ENCODE data around the gene ITPRIPL1. TPM values are rescaled to one million over a fixed set of nuclear protein-coding genes. Genes with fewer than 3 reads are reported as not detected.

ITPRIPL1 gene
- total RNA-seq, 2 donors from 2014 or later: 6.8 to 8.0 TPM

DNA sequence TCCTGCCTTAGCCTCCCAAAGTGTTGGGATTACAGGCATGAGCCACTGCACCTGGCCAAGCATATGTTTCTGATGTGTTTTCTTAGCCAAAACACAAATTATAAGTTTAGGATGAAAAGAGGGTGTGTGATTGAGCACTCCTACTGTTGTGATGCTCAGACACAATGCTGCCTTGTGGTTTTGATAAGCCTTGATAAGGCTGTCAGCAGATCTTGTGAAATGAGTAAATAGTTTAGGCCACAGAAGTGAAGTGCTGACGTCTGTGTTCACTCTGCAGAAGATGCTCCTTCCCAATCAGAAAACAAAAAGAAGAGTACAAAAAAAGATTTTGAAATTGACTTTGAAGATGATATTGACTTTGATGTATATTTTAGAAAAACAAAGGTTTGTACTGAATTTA is 34.7 kb downstream of the ITPRIPL1 start:
- no peak overlapping the region for H3K4me3 Mint-ChIP-seq
- no peak overlapping the region for H3K27ac Mint-ChIP-seq
- peaks cover 66% of the 10 kb centered on the region for H3K36me3 ChIP-seq (ENCODE audit: control insufficient read depth, insufficient read depth, low read length)
- H3K27me3 Mint-ChIP-seq (ENCODE audit: insufficient read depth): no peaks in the 10 kb centered on the region
- H3K36me3 Mint-ChIP-seq (ENCODE audit: low read depth): peaks cover 62% of the 10 kb centered on the region
- WGBS, 2 experiments (ENCODE audit: insufficient coverage in 1 of 2, insufficient read length in 1 of 2): 78% methylated on average over 1 of the region's 1 CpG; no CpG with 5 or more reads in 1 of the 2 experiments
- no peaks in the 10 kb centered on the region for H3K27me3 ChIP-seq (ENCODE audit: control insufficient read depth, insufficient read depth, low read length, poor library complexity, severe bottlenecking)
- H3K27ac ChIP-seq (ENCODE audit: low read depth, low read length): no peak overlapping the region
- no peaks in the 10 kb centered on the region for H3K9me3 Mint-ChIP-seq
- H3K4me1 ChIP-seq (ENCODE audit: control insufficient read depth, insufficient read depth, low read length): no peaks in the 10 kb centered on the region
- H3K4me3 ChIP-seq (ENCODE audit: low read length): no peak overlapping the region
- TF ChIP-seq, protein P1, sequence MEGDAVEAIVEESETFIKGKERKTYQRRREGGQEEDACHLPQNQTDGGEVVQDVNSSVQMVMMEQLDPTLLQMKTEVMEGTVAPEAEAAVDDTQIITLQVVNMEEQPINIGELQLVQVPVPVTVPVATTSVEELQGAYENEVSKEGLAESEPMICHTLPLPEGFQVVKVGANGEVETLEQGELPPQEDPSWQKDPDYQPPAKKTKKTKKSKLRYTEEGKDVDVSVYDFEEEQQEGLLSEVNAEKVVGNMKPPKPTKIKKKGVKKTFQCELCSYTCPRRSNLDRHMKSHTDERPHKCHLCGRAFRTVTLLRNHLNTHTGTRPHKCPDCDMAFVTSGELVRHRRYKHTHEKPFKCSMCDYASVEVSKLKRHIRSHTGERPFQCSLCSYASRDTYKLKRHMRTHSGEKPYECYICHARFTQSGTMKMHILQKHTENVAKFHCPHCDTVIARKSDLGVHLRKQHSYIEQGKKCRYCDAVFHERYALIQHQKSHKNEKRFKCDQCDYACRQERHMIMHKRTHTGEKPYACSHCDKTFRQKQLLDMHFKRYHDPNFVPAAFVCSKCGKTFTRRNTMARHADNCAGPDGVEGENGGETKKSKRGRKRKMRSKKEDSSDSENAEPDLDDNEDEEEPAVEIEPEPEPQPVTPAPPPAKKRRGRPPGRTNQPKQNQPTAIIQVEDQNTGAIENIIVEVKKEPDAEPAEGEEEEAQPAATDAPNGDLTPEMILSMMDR (conservative IDR thresholded peaks at IDR 0.05): no peak
- no peaks in the 10 kb centered on the region for H3K4me1 Mint-ChIP-seq
- DNase-seq: no peak
- H3K9me3 ChIP-seq (ENCODE audit: control insufficient read depth, low read length): no peaks in the 10 kb centered on the region
- no peak overlapping the region for H3K9ac ChIP-seq (ENCODE audit: extremely low read depth, low read length, poor library complexity, severe bottlenecking)

DNA sequence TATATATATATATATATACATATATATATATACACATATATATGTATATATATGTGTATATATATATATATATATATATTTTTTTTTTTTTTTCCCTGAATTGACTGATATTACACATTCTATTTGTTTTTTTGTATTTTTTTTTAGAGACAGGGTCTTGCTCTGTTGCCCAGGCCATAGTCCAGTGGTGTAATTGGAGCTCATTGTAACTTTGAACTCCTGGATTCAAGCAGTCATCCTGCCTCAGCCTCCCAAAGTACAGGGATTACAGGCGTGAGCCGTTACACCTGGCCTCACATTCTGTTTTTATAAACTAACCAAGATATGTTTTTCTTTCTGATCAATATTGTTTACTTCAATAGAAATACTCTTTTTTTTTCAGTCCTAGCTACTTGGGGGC is 36.6 kb downstream of the ITPRIPL1 start:
- no peak for DNase-seq
- Mint-ChIP-seq H3K27ac (no peak overlapping the region), H3K4me3 (no peak overlapping the region), H3K36me3 (ENCODE audit: low read depth) (peaks cover 66% of the 10 kb centered on the region), H3K9me3 (no peaks in the 10 kb centered on the region), H3K4me1 (no peaks in the 10 kb centered on the region), H3K27me3 (ENCODE audit: insufficient read depth) (no peaks in the 10 kb centered on the region)
- 98% methylated on average over 2 of the region's 2 CpGs; no CpG with 5 or more reads in 1 of the 2 experiments for WGBS, 2 experiments (ENCODE audit: insufficient coverage in 1 of 2, insufficient read length in 1 of 2)
- TF ChIP-seq, protein P1 (conservative IDR thresholded peaks at IDR 0.05): no peak
- Histone ChIP-seq H3K4me1 (ENCODE audit: control insufficient read depth, insufficient read depth, low read length) (no peaks in the 10 kb centered on the region), H3K27ac (ENCODE audit: low read depth, low read length) (no peak overlapping the region), H3K9me3 (ENCODE audit: control insufficient read depth, low read length) (no peaks in the 10 kb centered on the region), H3K4me3 (ENCODE audit: low read length) (no peak overlapping the region), H3K27me3 (ENCODE audit: control insufficient read depth, insufficient read depth, low read length, poor library complexity, severe bottlenecking) (no peaks in the 10 kb centered on the region), H3K9ac (ENCODE audit: extremely low read depth, low read length, poor library complexity, severe bottlenecking) (no peak overlapping the region), H3K36me3 (ENCODE audit: control insufficient read depth, insufficient read depth, low read length) (peaks cover 65% of the 10 kb centered on the region)

DNA sequence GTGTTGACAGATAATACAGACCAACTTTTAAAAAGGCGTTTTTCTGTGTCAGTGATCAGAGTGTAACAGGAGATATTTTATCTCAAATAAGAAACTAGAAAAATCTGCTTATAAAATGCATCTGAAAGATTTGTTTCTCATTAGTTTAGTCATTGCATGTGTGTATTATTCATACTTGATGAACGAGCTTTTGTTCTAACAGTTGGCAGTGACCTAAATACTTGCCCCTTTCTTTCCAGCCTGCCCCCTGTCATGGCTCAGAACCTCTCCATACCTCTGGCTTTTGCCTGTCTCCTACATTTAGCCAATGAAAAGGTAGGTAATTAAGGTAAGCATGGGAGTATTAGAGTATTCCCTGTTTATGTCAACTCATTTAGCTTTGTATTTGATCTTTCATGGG is 44.1 kb downstream of the ITPRIPL1 start:
- H3K27ac Mint-ChIP-seq: no peak overlapping the region
- H3K4me3 Mint-ChIP-seq: no peak overlapping the region
- H3K36me3 Mint-ChIP-seq (ENCODE audit: low read depth): peaks cover 72% of the 10 kb centered on the region
- WGBS, 2 experiments (ENCODE audit: insufficient coverage in 1 of 2, insufficient read length in 1 of 2): 89 to 96% methylated on average over 1 to 2 of the region's 2 CpGs
- Histone ChIP-seq H3K4me1 (ENCODE audit: control insufficient read depth, insufficient read depth, low read length) (no peaks in the 10 kb centered on the region), H3K36me3 (ENCODE audit: control insufficient read depth, insufficient read depth, low read length) (peaks cover 81% of the 10 kb centered on the region), H3K9ac (ENCODE audit: extremely low read depth, low read length, poor library complexity, severe bottlenecking) (no peak overlapping the region), H3K27me3 (ENCODE audit: control insufficient read depth, insufficient read depth, low read length, poor library complexity, severe bottlenecking) (no peaks in the 10 kb centered on the region), H3K27ac (ENCODE audit: low read depth, low read length) (no peak overlapping the region), H3K9me3 (ENCODE audit: control insufficient read depth, low read length) (no peaks in the 10 kb centered on the region), H3K4me3 (ENCODE audit: low read length) (no peak overlapping the region)
- no peaks in the 10 kb centered on the region for H3K9me3 Mint-ChIP-seq
- no peaks in the 10 kb centered on the region for H3K4me1 Mint-ChIP-seq
- no peaks in the 10 kb centered on the region for H3K27me3 Mint-ChIP-seq (ENCODE audit: insufficient read depth)
- TF ChIP-seq, protein P1 (conservative IDR thresholded peaks at IDR 0.05): no peak
- DNase-seq: no peak
